ENCODE results near the gene ZNF70. TPM values are rescaled to one million over a fixed set of nuclear protein-coding genes. Genes with fewer than 3 reads are reported as not detected.
"Not testable (repeated sequence)": the region's sequence is repeated elsewhere in the genome, so short reads cannot be mapped to it uniquely, and the experiment has no call there.

ZNF70 gene
- total and polyA plus RNA-seq, 2 of the 13 experiments (the other 11 are each of a cell fraction or from before 2014, with no cell fraction given) = 0.62 to 3.6 TPM

GRCh38 chr22:23737696-23738095 is 13.2 kb downstream of the ZNF70 start (continued):
- TF ChIP-seq AKNA (CRISPR knock-in tag; IDR thresholded peaks at IDR 0.05; ENCODE audit: borderline replicate concordance) = no peak
- TF ChIP-seq POGZ (CRISPR knock-in tag; IDR thresholded peaks at IDR 0.05) = no peak
- no peak for TF ChIP-seq RELA (CRISPR knock-in tag; IDR thresholded peaks at IDR 0.05)
- TF ChIP-seq ZNF607 (CRISPR knock-in tag; IDR thresholded peaks at IDR 0.05; ENCODE audit: borderline replicate concordance) = no peak

- H2AFZ ChIP-seq (ENCODE audit: low read length); H3K27ac ChIP-seq (ENCODE audit: extremely low read length, insufficient read depth, low read length); in situ Hi-C loops (cut with HindIII; ENCODE audit: extremely low pct_ligation_motif_present, low pct_unique_long_range_greater_than_20kb); H3K4me3 ChIP-seq (replicated peaks in 1 of 3; ENCODE audit: insufficient read depth in 1 of 3, low read depth in 2 of 3, low read length in 3 of 3); H3K36me3 ChIP-seq (replicated peaks in 1 of 2; ENCODE audit: control insufficient read depth in 1 of 2, insufficient read depth in 2 of 2, low read length in 2 of 2); H3K4me2 ChIP-seq (ENCODE audit: low read depth, low read length); ATAC-seq; H3K9ac ChIP-seq (ENCODE audit: insufficient read depth, low read depth, low read length); intact Hi-C loops (cut with micrococcal nuclease; ENCODE audit: unreplicated experiment); H3K4me1 ChIP-seq (ENCODE audit: insufficient read depth, low read length); H3K79me2 ChIP-seq (ENCODE audit: insufficient read depth, low read length); DNase-seq (ENCODE audit: low spot score); CTCF ChIA-PET (ENCODE audit: low intra/inter-chr PET ratio, low total read pairs); FAIRE-seq; H3K9me3 ChIP-seq (ENCODE audit: low read length); BruUV-seq (replicated peaks); H4K20me1 ChIP-seq (ENCODE audit: insufficient read depth, low read length); H3K27me3 ChIP-seq (ENCODE audit: control insufficient read depth in 1 of 2, insufficient read depth in 2 of 2, low read length in 2 of 2): not testable (repeated sequence)
- POLR2A ChIA-PET = interaction anchor here (1.2 kb wide), 1 partner anchor 11 kb away, joined by 3 read pairs; no protein-coding TSS in a partner anchor
- WGBS (ENCODE audit: low lambda C conversion rate) = 43% methylated on average over 4 of the region's 4 CpGs
These were observed 22.8 kb downstream of the ZNF70 start for GRCh38 chr22:23728108-23728507.
